ENCODE measurements around the gene SEC16A.

DNA sequence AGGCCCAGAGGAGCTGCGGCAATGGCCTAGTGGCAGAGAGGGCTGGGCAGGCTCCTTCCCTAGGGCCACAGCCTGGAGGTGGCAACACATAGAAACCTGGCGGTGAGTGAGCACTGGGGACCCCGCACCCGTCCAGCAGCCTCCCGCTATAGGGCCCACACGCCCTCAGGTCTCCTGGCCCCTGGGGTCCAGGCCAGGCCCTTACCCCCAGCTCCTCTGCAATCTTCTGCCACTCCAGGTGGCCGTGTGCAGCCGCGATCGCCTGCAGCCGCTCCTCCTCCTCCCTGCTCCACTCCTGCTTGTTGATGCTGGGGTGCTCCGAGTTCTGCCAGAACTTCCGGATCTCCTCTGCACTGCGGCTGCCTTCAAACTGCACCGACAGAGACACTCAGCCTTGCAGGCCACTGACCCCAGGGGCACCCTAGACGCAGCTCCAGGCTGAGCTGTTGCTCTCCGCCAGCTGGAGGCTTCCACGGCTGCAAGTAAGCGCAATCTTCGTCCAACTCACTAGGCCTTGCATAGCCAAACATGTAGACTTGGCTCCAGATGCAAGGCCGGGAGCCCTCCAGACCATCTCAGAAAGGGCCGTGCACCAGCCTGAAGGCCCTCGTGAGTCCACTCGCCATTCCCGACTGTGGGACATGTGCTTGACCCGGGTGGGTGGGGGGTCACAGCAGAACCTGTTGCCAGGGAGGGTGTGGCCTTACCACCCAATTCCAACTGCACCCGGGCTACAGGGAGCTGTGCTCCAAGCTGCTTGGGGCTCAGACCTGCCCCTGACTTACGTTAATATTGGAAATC, 90.9 kb downstream of the SEC16A start:
- no peak for TF ChIP-seq POLR2AphosphoS5 (IDR thresholded peaks at IDR 0.05; ENCODE audit: borderline replicate concordance, low read depth, low read length)
- no peak for TF ChIP-seq EZH2 (IDR thresholded peaks at IDR 0.05)

All from SK-N-MC (cell line).